GM10266 (cell line): Measurements from ENCODE around the gene TMSB10.
A peak's percentile ranks its signal among the peaks of the same experiment; 100 is the strongest.

Experiments
- DNase-seq: peaks from one replicate; pipeline ENCODE4 v3.0.0; 2012; ENCODE audit errors: extremely low spot score
- TF ChIP-seq, protein P1 (sequence below): IDR thresholded peaks from 2 replicates; pipeline ENCODE4 v1.5.1; 2012; ENCODE audit warnings: mild to moderate bottlenecking, low read depth; ENCODE audit not compliant: control insufficient read depth, insufficient read depth; ENCODE audit errors: missing control alignments

TMSB10 gene

DNA sequence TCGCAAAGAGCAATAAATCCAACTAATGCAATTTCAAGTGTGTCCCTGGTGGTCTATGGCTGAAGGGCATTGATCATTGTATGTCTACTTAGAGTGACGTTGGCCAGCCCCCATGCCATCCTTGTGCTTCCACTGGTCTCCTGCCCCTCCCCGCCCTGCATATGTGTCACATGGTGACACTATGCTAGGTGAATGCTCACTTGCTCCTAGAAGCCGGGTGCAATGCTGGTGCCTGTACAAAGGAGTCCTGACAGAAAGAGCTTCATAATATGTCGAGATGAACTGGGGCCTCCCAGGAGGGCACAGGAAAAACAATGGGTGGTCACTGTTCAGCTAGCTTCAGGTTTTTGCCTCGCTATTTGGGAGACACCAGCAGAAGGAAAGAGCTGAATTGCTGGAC is 18.7 kb upstream of the TMSB10 start:
- DNase-seq: no peak
- TF ChIP-seq, protein P1, sequence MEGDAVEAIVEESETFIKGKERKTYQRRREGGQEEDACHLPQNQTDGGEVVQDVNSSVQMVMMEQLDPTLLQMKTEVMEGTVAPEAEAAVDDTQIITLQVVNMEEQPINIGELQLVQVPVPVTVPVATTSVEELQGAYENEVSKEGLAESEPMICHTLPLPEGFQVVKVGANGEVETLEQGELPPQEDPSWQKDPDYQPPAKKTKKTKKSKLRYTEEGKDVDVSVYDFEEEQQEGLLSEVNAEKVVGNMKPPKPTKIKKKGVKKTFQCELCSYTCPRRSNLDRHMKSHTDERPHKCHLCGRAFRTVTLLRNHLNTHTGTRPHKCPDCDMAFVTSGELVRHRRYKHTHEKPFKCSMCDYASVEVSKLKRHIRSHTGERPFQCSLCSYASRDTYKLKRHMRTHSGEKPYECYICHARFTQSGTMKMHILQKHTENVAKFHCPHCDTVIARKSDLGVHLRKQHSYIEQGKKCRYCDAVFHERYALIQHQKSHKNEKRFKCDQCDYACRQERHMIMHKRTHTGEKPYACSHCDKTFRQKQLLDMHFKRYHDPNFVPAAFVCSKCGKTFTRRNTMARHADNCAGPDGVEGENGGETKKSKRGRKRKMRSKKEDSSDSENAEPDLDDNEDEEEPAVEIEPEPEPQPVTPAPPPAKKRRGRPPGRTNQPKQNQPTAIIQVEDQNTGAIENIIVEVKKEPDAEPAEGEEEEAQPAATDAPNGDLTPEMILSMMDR: no peak

DNA sequence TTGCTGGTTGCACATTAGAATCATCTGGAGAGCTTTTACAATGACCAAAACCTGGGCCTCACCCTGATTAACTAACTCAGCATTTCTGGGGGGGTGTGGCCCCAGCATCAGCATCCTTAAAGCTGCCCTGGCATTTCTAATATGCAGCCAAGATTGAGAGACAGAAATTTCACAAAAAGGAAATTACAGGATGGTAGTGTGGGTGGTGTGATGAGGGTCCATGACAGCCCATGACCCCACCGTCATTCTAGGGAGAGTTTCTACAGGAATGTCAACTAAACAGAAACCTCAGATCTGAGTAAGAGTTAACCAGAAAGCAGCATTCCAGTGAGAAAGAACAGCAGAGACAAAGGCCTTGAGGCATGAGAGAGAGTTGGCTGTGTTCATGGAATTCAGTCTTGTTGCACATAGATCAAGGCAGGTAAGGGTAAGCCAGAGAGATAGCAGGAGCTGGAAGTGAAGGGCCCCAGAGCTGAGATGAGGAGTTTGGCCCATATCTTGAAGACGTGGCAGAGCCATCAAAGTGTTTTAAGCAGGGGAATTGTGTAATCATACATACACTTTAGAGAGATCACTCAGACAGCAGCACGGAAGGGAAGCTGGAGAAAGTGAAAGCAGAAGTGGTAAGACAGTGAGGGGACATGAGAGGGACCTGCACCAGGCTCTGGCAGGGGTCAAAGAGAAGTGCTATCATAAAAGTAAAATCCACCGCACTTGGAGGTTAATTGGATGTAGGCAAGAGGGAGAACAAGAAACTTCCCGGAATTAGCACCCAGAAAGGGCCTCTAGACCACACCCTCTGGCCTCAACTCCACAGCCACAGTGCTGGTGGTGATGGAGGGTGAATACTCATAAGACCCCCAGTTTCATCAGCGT is 16.8 kb upstream of the TMSB10 start:
- TF ChIP-seq, protein P1: no peak

DNA sequence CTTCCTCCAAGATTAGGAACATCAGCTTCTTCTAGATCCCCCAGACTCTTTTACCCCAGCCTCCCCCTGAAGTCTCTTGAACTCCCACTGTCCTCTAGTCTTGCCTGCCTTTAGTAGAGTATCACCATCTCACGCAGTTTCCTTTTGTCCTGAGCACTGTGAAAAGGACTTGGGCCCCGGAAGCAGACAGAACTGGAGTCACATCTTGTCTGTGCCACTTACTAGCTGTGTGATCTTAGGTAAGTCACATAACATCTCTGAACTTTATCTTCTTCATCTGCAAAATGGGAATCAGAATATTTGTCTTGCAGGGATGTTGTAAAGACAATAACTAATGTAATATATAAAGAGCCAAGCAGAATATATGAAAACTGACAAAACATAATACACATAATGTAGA is 16.1 kb upstream of the TMSB10 start:
- TF ChIP-seq, protein P1: no peak
- no peak for DNase-seq

More for the DNA sequence above, 16.8 kb upstream of the TMSB10 start:
- peak; percentile 67 for DNase-seq

DNA sequence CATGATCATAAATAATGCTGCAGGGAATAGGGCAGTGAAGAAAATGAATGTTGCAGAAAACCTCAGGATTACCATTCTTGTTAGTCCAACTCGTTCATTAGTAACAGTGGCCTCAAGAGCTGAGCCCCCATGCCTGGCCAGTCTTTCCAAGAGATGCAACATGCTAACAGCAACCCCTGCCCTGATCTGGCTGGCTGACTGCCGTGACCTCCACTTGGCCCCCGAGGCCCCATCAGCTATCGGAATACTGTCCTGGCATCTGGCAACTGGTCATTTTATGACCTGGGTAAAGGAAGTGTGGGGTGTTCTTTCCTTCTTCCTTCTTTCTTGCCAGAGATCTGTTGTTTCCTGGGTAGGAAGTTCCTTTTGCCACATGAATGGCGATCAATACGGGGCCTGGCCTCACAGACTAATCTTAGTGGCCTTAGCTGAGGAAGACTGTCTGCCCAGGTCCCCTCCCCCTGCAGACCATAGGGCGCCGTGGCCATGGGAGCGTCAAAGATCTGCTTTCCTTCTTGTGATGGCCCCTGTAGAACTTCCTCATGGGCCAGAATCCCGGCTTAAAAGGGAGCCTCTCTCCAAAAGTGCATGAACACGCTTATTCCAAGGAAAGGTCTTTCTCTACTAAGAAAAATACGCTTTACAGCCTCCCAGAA is 14.0 kb upstream of the TMSB10 start:
- no peak for DNase-seq
- TF ChIP-seq, protein P1: no peak

DNA sequence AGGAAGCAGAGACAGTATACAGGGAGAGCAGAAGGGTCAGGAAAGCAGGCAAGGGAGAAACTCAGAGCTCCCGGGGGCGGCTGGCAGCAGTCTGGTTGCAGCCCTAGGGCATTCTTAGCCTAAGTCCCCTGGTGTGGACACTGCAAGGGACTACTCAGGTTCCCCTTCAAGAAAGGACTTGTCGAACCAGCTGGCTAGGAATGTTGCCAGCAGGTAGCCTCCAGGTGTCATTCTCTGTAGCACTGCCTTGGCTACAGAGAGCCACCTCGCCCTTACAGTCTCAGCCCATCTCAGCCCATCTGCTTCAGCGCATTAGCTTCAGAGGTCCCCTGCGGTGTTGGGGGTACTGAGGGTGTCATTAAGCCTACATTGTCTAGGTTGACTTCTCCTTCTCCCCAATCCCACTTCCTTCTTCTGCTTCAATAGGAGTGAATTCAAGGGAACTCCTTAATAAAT is 11.3 kb upstream of the TMSB10 start:
- TF ChIP-seq, protein P1: no peak
- DNase-seq: no peak

DNA sequence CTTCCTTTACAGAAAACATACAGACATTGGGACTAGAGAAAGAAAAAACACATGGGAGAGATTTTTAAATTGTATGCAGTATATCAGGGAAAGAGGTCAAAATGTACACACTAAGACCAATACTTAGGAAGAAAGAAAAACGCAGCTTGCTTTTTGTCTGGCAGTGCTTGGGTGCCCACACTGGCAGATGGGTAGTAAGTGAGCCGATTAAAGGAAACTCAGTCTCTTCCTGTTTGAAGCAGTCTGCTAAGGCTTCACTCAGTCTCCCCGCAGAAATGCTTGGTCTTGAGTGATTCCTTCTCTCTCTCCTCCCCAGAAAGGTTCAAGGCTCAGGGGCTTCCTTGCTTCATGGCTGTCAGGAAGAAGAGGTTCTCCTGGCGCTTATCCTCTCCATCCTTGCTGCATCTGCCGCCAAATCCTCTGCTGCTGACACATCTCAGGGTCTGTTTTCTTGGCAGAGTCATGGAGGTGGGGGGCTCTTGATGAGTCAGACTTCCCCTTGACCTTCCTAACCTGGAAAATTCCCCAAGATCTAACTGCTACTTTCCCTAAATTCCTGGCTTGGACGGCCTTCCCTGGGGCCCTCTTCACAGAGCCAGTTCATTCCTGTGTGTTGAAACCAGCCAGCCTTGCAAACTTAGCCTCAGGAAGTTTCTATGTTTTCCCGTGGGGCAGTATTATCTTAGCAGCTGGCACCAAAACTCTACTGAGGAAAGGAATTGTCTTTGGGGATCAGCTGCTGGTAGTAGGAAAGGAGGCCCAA is 10.5 kb upstream of the TMSB10 start:
- TF ChIP-seq, protein P1: no peak
- no peak for DNase-seq
